Left lobe of liver (tissue), 2 donors: ENCODE measurements around the gene GMDS. TPM values are rescaled to one million over a fixed set of nuclear protein-coding genes. Genes with fewer than 3 reads are reported as not detected.

ENCODE experiments used
- ATAC-seq: fragments of 200-7000 bp; cut with Tn5 transposase; one replicate; pipeline ENCODE4 v1.9.1; 2020; ENCODE audit warnings: mild to moderate bottlenecking, moderate library complexity
- DNase-seq: peaks from one replicate; pipeline ENCODE4 v3.0.0-alpha.2; 2020; ENCODE audit warnings: low spot score
- total RNA-seq: library from RNA; stranded (reverse); gene quantifications from one replicate; pipeline ENCODE4 v1.2.1, GENCODE V29; 2021
- donor health status: DM: no; HTN: no; CAD: no; lungs with moderate emphysema.
- donor health status: DM: no; HTN: yes; CAD: no.

Gene GMDS
- total RNA-seq, 1 donor from 2014 or later, result 23.9 TPM

GRCh38 chr6:2103765-2104523 lies 141.5 kb downstream of the GMDS start:
- ATAC-seq (peak; percentile 96), DNase-seq (peak; percentile 48)

- DNase-seq, result no peak
- no peak for ATAC-seq
Measured at GRCh38 chr6:2102966-2103365, 142.4 kb downstream of the GMDS start.

- no peak for DNase-seq
- no peak for ATAC-seq
Measured at GRCh38 chr6:2102316-2102883, 143.0 kb downstream of the GMDS start.

GRCh38 chr6:2101213-2101612 lies 144.2 kb downstream of the GMDS start:
- no peak for ATAC-seq
- no peak for DNase-seq

- ATAC-seq (no peak), DNase-seq (no peak)
Measured at GRCh38 chr6:2099870-2100269, 145.5 kb downstream of the GMDS start.

GRCh38 chr6:2097464-2097863 lies 147.9 kb downstream of the GMDS start:
- no peak for DNase-seq
- ATAC-seq, result no peak

GRCh38 chr6:2094642-2095041 lies 150.8 kb downstream of the GMDS start:
- DNase-seq (no peak), ATAC-seq (no peak)

GRCh38 chr6:2086326-2086965 lies 159.0 kb downstream of the GMDS start:
- DNase-seq (no peak), ATAC-seq (no peak)

GRCh38 chr6:2085657-2086056 lies 159.7 kb downstream of the GMDS start:
- ATAC-seq (no peak), DNase-seq (no peak)

GRCh38 chr6:2081155-2082138 lies 164.0 kb downstream of the GMDS start:
- no peak for DNase-seq
- ATAC-seq, result no peak

GRCh38 chr6:2078888-2079287 lies 166.5 kb downstream of the GMDS start:
- no peak for ATAC-seq

GRCh38 chr6:2077826-2078225 lies 167.6 kb downstream of the GMDS start:
- no peak for DNase-seq
- ATAC-seq, result no peak

More at GRCh38 chr6:2078888-2079287, 166.5 kb downstream of the GMDS start:
- DNase-seq, result no peak

GRCh38 chr6:2073476-2073875 lies 171.9 kb downstream of the GMDS start:
- no peak for ATAC-seq
- no peak for DNase-seq

- ATAC-seq (no peak), DNase-seq (no peak)
Measured at GRCh38 chr6:2072453-2072852, 173.0 kb downstream of the GMDS start.

- DNase-seq, result no peak
- no peak for ATAC-seq
Measured at GRCh38 chr6:2063547-2063946, 181.9 kb downstream of the GMDS start.

- no peak for DNase-seq
- ATAC-seq, result peak; percentile 66
Measured at GRCh38 chr6:2061880-2062279, 183.5 kb downstream of the GMDS start.

- DNase-seq, result no peak
Measured at GRCh38 chr6:2055911-2056310, 189.5 kb downstream of the GMDS start.

GRCh38 chr6:2055143-2055542 lies 190.3 kb downstream of the GMDS start:
- ATAC-seq (no peak), DNase-seq (no peak)

More at GRCh38 chr6:2055911-2056310, 189.5 kb downstream of the GMDS start:
- no peak for ATAC-seq

GRCh38 chr6:2054516-2055067 lies 190.8 kb downstream of the GMDS start:
- ATAC-seq (no peak), DNase-seq (no peak)

- ATAC-seq (peak; percentile 42), DNase-seq (no peak)
Measured at GRCh38 chr6:2053691-2054090, 191.7 kb downstream of the GMDS start.

- no peak for DNase-seq
- ATAC-seq, result no peak
Measured at GRCh38 chr6:2047855-2048254, 197.6 kb downstream of the GMDS start.
